ENCODE results near the gene KRT5. TPM values are rescaled to one million over a fixed set of nuclear protein-coding genes. Genes with fewer than 3 reads are reported as not detected.

The KRT5 gene
- total and polyA plus RNA-seq, 2 donors (not counting 1 experiment from before 2014, with no cell fraction given): 0.82 TPM; not detected in 1

GRCh38 chr12:52564582-52564981 lies 44.4 kb upstream of the KRT5 start:
- H3K4me1 ChIP-seq (ENCODE audit: control insufficient read depth, extremely low read depth, insufficient read depth, low read length): no peaks in the 10 kb centered on the region
- no peaks in the 10 kb centered on the region for H3K79me2 ChIP-seq (ENCODE audit: control insufficient read depth, insufficient read depth, low read length)
- H3K36me3 ChIP-seq (ENCODE audit: control insufficient read depth, insufficient read depth, low read length): no peaks in the 10 kb centered on the region
- TF ChIP-seq, protein P1, sequence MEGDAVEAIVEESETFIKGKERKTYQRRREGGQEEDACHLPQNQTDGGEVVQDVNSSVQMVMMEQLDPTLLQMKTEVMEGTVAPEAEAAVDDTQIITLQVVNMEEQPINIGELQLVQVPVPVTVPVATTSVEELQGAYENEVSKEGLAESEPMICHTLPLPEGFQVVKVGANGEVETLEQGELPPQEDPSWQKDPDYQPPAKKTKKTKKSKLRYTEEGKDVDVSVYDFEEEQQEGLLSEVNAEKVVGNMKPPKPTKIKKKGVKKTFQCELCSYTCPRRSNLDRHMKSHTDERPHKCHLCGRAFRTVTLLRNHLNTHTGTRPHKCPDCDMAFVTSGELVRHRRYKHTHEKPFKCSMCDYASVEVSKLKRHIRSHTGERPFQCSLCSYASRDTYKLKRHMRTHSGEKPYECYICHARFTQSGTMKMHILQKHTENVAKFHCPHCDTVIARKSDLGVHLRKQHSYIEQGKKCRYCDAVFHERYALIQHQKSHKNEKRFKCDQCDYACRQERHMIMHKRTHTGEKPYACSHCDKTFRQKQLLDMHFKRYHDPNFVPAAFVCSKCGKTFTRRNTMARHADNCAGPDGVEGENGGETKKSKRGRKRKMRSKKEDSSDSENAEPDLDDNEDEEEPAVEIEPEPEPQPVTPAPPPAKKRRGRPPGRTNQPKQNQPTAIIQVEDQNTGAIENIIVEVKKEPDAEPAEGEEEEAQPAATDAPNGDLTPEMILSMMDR (conservative IDR thresholded peaks at IDR 0.05 in 1 of 2, IDR thresholded peaks at IDR 0.05 in 1 of 2; ENCODE audit: low read depth in 1 of 2, low read length in 2 of 2): no peak
- no peak for TF ChIP-seq EZH2 (IDR thresholded peaks at IDR 0.05; ENCODE audit: low read length, missing control alignments)
- no peaks in the 10 kb centered on the region for H4K20me1 ChIP-seq (ENCODE audit: control insufficient read depth, extremely low read depth, insufficient read depth, low read length)
- no peak overlapping the region for H2AFZ ChIP-seq (ENCODE audit: low read length)
- no peak for DNase-seq (ENCODE audit: low read depth in 2 of 2)
- no peak overlapping the region for H3K4me3 ChIP-seq (replicated peaks in 1 of 4; ENCODE audit: control extremely low read depth in 1 of 4, insufficient read depth in 1 of 4, low read depth in 3 of 4, low read length in 4 of 4)
- H3K9me3 ChIP-seq (ENCODE audit: control insufficient read depth, insufficient read depth, low read depth, low read length): no peaks in the 10 kb centered on the region
- H3K4me2 ChIP-seq (ENCODE audit: extremely low read depth, insufficient read depth, low read length): no peak overlapping the region
- H3K27me3 ChIP-seq (ENCODE audit: control insufficient read depth, insufficient read depth, low read length): no peaks in the 10 kb centered on the region
- no peak overlapping the region for H3K9ac ChIP-seq (ENCODE audit: insufficient read depth, low read length)
- no peak overlapping the region for H3K27ac ChIP-seq (ENCODE audit: insufficient read depth, low read length)

DNA sequence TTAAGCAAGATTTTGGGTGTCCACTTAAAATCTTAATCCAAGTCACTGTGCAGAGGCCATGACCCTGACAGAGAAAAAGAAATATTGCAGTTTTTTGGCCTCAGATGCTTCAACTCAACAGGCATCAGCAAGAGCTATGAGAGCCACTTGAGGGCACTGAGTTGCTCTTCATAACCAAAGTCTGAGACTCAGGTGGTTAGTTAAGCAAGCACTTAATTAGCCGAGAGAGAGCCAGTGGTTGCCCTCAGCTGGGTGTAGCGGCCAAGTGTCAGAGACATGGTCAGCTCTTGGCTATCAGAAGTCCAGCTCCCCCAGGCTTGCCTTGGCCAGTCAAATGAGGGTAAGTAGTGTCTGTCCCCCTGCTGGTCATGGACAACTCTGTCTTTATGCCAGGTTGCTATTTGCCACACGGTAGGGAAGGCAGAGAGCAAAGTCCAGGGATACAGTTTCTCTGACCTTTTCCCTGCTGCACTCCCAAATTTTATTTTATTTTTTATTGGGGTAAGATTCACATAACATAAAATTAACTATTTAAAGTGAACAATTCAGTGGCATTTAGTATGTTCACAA lies 41.8 kb upstream of the KRT5 start:
- Histone ChIP-seq H3K9ac (ENCODE audit: insufficient read depth, low read length) (no peak overlapping the region), H3K9me3 (ENCODE audit: control insufficient read depth, insufficient read depth, low read depth, low read length) (no peaks in the 10 kb centered on the region), H3K79me2 (ENCODE audit: control insufficient read depth, insufficient read depth, low read length) (no peaks in the 10 kb centered on the region), H3K27me3 (ENCODE audit: control insufficient read depth, insufficient read depth, low read length) (no peaks in the 10 kb centered on the region), H3K27ac (ENCODE audit: insufficient read depth, low read length) (no peak overlapping the region), H4K20me1 (ENCODE audit: control insufficient read depth, extremely low read depth, insufficient read depth, low read length) (no peaks in the 10 kb centered on the region), H3K4me1 (ENCODE audit: control insufficient read depth, extremely low read depth, insufficient read depth, low read length) (no peaks in the 10 kb centered on the region), H3K4me2 (ENCODE audit: extremely low read depth, insufficient read depth, low read length) (no peak overlapping the region), H2AFZ (ENCODE audit: low read length) (no peak overlapping the region), H3K36me3 (ENCODE audit: control insufficient read depth, insufficient read depth, low read length) (no peaks in the 10 kb centered on the region), H3K4me3 (replicated peaks in 1 of 4; ENCODE audit: control extremely low read depth in 1 of 4, insufficient read depth in 1 of 4, low read depth in 3 of 4, low read length in 4 of 4) (no peak overlapping the region)
- DNase-seq (ENCODE audit: low read depth in 2 of 2): no peak
- TF ChIP-seq, protein P1 (conservative IDR thresholded peaks at IDR 0.05 in 1 of 2, IDR thresholded peaks at IDR 0.05 in 1 of 2; ENCODE audit: low read depth in 1 of 2, low read length in 2 of 2): no peak
- no peak for TF ChIP-seq EZH2 (IDR thresholded peaks at IDR 0.05; ENCODE audit: low read length, missing control alignments)

DNA sequence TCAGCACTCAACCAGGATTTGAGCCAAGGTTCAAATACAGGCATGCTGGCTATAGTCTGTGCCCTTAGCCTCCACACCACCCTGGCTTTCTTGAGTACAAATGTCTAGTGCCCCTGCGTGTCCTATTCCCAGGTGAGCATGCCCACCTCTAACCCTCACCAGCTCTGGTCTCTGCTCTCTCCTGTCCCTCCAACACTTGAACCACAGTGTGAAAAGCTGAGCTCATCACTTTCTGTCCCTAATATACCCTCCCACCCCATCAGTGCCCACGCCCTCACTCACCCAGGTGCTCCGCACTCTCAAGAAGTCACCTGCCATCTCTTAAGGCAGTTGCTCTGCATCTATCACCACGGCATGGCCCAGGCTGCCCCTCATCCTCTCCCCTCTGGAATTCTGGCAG lies 39.8 kb upstream of the KRT5 start:
- H3K4me3 ChIP-seq (replicated peaks in 1 of 4; ENCODE audit: control extremely low read depth in 1 of 4, insufficient read depth in 1 of 4, low read depth in 3 of 4, low read length in 4 of 4): no peak overlapping the region
- no peak overlapping the region for H3K9ac ChIP-seq (ENCODE audit: insufficient read depth, low read length)
- H4K20me1 ChIP-seq (ENCODE audit: control insufficient read depth, extremely low read depth, insufficient read depth, low read length): no peaks in the 10 kb centered on the region
- no peak for TF ChIP-seq EZH2 (IDR thresholded peaks at IDR 0.05; ENCODE audit: low read length, missing control alignments)
- TF ChIP-seq, protein P1 (conservative IDR thresholded peaks at IDR 0.05 in 1 of 2, IDR thresholded peaks at IDR 0.05 in 1 of 2; ENCODE audit: low read depth in 1 of 2, low read length in 2 of 2): no peak
- no peaks in the 10 kb centered on the region for H3K27me3 ChIP-seq (ENCODE audit: control insufficient read depth, insufficient read depth, low read length)
- H3K4me2 ChIP-seq (ENCODE audit: extremely low read depth, insufficient read depth, low read length): no peak overlapping the region
- no peaks in the 10 kb centered on the region for H3K79me2 ChIP-seq (ENCODE audit: control insufficient read depth, insufficient read depth, low read length)
- no peak for DNase-seq (ENCODE audit: low read depth in 2 of 2)
- H3K9me3 ChIP-seq (ENCODE audit: control insufficient read depth, insufficient read depth, low read depth, low read length): no peaks in the 10 kb centered on the region
- H3K27ac ChIP-seq (ENCODE audit: insufficient read depth, low read length): no peak overlapping the region
- H2AFZ ChIP-seq (ENCODE audit: low read length): no peak overlapping the region
- no peaks in the 10 kb centered on the region for H3K4me1 ChIP-seq (ENCODE audit: control insufficient read depth, extremely low read depth, insufficient read depth, low read length)
- H3K36me3 ChIP-seq (ENCODE audit: control insufficient read depth, insufficient read depth, low read length): no peaks in the 10 kb centered on the region
